HG02943 (cell line): ENCODE data around the gene RGS9.
"Not testable (repeated sequence)": the region's sequence is repeated elsewhere in the genome, so short reads cannot be mapped to it uniquely, and the experiment has no call there.

ENCODE experiments used
- ATAC-seq: cut with Tn5 transposase; IDR thresholded peaks from one replicate; pipeline ENCODE4 v1.9.1; 2021; ENCODE audit warnings: mild to moderate bottlenecking, low read depth, moderate library complexity; ENCODE audit not compliant: unreplicated experiment

Gene RGS9

DNA sequence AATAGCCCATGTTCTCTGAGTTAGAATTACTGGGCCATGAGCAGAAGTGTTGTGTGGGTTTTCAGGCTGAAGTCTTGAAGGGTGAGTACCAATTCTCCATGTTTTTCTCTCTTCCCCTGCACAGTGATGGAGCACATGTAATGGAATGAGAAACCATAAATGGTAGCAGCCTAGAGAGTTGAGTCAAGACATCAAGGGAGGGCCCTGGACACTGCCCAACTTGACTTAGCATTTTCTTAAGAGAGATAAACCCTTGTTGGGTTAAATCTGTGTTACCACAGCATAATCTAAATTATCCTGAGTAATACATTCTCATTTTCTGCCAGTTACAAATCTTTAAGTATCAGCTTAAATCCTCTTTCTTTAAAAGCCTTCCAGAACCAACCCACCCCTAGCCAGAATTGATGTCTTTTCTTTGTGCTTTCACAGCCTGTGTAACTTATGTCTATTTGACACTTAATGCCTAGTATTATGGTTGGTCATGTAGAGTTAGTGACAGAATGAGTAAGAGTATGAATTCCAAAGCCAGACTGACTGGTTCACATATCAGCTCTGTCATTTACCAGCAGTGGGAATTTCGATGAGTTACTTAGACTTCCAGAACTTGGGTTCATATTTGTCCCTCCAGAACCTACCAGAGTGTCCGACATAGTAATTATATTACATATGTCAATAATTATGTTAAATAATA lies 27.0 kb upstream of the RGS9 start:
- ATAC-seq, result no peak

DNA sequence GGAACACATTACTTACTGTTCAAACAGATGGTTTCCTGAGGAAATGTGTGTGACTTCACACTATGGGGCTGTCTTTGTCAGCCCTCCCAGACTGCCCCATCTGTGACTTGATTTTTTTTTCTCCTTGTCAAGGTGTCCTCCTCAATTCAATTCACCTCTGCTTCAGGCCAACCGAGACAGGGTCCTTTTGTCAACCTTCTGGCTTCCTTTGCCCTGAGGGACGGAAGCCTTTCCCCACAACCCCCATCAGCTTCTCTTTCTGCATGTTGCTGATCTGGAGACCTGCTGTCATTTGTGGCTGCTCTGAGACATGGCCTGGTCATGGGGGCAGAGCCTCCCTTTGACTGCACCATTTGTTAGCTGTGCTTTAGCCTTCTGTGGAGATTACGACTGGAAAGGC lies 21.3 kb upstream of the RGS9 start:
- ATAC-seq, result no peak

DNA sequence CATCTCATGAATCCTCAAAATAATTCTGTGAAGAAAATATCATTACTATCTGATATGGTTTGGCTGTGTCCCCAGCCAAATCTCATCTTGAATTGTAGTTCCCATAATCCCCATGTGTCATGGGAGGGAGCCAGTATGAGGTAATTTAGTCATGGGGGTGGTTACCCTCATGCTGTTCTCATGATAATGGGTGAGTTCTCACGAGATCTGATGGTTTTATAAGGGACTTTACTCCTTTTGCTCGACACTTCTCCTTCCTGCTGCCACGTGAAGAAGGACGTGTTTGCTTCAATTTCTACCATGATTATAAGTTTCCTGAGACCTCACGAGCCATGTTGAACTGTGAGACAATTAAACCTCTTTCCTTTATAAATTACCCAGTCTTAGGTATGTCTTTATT lies 20.7 kb upstream of the RGS9 start:
- ATAC-seq, result not testable (repeated sequence)

DNA sequence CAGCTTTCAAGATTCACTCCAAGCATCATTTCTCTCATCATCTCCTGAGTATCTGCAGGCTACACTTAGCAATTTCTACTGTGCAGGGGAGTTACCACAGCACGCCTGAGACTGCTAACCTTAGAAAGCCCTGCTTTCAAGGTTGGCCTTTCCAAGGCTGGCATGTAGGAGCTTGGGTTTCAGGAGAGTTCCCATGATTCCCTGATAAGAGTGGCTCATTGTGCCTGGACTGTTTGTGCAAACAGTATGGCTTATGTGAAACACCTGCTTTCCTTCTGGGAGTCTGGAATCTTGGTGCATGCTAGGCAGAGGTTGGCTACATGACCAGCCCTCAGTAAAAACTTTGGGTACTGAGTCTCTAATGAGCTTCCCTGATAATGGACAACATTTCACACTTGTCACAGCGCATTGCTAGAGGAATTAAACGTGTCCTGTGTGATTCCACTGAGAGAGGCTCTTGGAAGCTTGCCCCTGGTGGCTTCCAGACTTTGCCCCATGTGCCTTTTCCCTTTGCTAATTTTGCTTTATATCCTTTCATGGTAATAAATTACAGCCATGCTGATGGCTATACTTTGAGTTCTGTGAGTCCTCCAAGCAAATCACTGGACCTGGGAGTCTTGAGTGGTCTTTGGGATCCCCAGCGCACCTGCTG lies 19.7 kb upstream of the RGS9 start:
- no peak for ATAC-seq

DNA sequence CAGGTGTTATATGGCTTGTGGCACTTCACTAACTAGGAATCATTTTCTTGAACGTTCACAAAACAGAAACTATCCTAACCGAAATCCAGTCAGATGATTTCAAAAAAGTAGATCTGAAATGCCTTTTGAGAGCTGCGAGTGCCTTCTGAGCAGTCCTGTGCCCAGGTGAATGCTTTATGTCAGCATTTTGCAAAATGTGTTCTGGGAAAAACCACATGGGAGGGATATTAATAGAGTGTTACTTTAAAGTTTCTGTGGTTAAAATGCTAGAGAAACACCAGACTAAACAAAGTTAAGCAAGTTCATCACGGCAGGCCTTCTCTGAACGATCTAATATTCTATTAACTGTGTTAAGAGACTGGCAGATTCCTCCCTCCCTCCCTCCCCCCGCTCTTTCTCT lies 15.8 kb upstream of the RGS9 start:
- no peak for ATAC-seq

DNA sequence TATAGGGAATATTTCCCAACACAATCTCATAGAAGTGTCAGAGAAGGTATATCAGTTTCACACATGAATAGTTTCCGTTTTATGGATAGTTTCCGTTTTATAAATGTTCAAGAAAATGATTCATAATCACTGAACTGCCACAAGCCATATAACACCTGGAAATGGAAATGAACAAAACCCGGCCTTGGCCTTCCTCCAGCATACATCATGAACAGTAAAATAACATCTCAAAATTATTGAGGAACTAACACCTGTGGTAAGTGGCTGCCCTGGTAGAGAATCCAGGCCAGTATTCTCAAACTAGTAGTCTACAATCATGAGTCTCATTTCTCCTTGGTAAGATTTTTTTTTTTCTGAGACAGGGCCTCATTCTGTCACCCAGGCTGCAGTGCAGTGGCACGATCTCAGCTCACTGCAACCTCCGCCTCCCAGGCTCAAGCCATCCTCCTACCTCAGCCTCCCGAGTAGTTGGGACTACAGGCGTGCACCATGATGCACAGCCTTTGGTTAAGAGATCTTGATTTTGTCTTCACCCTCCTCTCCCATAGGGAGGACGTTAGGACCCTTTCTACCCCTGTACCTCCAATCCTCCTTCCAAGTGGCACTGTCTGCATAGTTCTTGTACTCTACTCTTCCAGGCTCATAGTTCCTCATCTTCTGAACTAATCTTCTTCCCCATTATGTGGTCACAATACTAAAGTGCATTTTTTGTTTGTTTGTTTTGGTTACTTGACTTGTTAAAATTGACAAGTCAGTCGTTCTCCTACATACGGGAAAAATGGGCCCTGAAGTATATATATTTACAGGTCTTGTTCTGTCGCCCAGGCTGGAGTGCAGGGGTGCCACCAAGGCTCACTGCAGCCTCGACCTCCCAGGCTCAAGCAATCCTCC lies 15.0 kb upstream of the RGS9 start:
- ATAC-seq, result no peak

DNA sequence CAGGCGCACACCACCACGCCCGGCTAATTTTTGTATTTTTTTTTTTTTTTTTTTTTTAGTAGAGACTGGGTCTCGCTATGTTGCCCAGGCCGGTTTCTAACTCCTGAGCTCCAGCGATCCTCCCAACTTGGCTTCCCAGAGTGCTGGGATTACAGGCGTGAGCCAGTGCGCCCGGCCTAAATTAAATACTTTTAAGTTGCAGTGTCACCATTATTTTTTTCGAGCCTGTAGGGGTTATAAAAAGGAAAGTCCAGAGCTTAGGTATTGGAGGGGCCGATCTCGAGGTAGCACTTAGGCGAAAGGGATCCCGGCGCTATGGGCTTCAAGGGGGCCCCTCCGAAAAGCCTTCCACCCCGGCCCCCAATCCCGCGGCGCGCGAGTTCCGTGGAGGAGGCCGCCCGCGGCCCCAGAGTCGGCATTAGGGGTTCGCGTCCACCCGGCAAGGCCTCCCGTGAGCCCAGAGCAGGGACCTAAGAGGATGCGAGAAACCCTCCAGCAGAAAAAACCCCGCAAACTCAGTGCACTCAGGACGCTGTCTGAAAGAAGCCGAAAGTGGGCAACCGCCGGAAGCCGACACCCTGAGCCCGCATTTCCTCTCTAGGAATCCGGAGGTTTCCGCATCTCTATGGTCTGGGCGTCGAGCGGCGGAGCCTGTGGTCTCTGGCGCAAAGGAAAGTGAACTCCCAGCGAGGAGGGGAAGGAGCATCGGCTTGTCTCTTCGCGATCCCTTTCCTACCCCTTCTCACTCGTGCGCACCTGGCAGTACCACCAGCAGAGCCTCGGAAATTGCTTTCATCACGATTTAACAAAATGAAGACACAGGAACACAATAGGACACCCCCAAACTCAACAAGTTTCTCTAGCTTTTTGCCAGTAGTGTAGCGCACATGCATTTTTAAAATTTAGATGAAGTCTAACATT lies 14.1 kb upstream of the RGS9 start:
- ATAC-seq, result peak; percentile 62

DNA sequence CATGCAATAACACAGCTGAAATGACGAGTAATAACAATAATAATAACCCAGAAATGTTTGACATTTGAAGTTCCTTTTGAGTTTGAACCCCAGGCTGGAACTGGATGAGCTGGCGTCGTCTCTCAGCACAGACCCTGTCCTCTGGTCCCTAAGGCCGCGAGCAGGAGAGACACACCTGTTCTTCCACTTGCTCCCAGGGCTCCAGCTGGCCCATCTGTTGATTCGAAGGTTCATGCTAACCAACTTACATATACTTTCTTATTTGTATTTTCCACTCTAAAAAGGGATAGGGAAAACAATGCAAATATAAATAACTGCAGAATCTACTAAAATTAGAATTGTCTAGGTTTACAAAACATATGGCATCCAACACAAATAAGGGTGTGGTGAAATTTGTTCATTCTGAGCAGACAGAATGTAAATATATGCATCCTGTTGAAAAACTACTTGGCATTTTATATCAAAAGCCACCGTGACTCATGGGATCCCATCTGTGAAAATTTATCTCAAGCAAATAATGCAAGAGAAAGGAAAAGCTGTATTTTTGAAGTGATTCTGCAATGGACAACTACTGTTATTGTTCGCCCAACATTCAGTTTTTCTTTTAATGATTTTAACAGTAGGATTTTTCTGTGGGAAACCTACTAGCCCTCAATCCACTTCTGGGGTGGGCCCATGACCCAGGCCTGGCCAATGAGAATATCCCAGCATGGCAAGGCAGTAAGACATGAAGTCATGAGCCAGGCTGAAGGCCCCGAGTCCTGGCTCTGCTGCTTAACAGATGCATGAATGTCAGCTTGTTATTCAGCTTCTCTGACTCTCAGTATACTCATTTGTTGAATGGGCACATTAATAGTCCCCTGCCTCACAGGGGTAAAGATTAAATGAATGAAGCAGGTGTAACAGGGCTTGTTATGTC lies 13.2 kb upstream of the RGS9 start:
- ATAC-seq, result no peak

DNA sequence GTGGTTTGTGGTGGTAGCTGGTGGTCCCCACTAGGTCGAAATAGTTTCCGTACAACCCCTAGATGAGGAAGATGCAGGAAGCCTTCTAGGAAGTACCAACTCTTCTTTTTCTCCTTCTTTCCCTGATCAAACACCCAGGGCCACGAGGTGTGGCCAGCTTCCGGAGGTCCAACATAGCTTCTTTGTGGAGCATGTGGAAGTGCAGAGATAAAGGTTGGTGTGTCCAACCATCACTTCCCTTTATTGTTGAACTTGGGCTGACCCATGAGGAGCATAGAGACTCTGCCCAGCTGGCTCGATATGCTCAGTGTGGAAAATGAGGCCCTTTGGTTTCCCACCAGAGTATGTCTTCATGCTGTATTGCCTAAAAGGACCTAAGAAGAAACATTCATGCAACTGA lies 6.3 kb upstream of the RGS9 start:
- ATAC-seq, result no peak

DNA sequence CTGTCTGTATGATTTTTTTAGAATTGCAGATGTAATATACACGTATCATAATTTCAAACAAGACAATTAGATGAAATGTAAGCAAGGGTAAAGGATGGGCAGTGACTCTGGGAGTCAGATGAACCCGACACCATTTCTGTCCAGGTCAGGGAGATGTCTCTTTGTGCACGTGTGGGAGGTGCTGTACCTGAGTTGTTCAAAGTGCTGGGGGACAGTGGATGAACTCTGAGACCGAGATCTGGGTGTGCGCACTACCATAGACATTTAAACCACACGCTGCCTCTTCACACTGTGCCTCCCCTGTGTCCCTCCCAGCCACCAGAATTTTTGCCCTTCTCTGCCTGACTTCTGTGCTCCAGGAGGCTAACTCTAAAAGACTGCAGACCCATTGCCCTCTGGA lies 5.9 kb upstream of the RGS9 start:
- ATAC-seq, result no peak

DNA sequence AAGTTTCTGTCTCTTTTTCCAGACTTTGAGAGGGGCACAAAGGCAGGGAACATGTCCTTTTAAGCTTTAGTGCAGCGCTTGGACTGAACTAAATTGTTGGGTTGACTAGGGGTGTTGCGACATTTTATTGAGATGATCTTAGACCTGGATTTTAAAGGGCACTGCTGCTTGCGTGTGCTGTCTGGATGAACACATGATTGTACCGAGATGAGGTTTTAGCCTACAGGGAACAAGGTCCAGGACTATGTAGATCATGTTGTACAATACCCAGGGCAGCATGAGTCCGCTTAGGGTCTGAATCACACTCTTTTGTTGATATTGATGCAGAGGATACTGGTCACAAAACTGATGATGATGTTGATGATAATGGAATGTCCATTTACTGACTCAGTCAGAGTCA lies 5.2 kb upstream of the RGS9 start:
- ATAC-seq, result no peak

DNA sequence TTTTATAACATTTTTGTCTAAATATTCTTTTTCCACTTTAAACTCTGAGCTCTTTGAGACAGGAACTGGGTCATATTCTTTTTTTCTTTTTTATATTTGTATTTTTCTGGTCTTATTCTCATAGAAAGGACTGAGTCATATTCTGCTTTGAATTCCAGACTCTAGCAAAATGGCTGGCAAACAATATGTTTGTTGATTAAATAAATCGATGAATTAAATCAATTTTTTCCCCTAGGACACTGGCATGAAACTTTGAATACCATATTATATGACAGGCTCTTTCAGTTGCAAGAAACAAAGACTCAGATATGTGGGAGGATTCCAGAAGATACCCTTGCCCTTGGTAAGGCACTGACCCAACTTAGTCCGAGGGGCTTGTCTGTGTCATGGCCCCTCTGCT lies 3.1 kb upstream of the RGS9 start:
- ATAC-seq, result no peak

DNA sequence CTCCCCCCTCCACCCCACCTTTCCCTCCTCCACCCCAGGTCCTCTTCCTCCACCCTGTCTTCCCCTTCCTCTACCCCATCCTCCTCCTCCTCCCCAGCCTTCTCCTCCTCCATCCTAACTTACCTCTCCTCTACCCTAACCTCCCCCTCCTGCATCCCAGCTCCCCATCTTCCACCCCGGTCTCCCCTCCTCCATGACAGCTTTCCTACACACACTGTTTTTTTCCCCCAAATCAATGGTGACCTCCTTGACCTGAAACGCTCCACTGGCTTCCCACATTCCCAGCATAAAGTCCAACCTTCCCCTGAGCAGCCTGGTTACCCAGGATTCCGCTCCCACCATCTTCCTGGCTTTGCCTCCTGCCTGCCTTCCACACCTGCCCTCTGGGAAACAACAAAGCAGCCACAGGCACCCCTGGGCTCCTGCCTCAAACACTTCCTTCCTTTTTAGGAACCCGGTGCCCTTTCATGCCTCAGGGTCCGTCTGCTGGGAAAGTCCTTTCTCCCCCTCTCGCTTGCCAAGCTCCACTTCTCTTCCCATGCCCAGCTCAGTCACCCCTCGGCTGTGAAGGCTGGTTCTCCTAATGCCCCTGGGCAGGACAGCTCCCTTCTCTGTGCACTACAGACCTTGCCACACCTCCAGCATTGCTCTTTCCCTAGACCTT lies 2.1 kb downstream of the RGS9 start:
- no peak for ATAC-seq

DNA sequence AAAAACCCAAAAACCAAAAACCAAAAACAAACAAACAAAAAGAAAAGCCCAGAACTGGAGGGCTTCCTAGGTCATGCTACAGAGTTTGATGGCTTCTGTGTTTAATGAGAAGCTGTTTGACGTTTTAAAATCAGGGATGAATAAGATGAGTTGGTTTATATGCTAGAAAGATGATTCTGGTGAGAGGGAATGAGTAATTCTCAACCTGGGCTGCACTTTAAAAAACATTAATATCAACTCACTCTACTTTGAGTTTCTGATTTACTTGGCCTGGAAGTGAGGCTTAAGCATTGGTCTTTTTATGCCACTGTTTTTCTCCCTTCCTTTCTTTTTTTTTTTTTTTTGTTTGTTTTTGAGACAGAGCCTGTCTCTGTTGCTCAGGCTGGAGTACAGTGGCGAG lies 5.1 kb downstream of the RGS9 start:
- no peak for ATAC-seq

DNA sequence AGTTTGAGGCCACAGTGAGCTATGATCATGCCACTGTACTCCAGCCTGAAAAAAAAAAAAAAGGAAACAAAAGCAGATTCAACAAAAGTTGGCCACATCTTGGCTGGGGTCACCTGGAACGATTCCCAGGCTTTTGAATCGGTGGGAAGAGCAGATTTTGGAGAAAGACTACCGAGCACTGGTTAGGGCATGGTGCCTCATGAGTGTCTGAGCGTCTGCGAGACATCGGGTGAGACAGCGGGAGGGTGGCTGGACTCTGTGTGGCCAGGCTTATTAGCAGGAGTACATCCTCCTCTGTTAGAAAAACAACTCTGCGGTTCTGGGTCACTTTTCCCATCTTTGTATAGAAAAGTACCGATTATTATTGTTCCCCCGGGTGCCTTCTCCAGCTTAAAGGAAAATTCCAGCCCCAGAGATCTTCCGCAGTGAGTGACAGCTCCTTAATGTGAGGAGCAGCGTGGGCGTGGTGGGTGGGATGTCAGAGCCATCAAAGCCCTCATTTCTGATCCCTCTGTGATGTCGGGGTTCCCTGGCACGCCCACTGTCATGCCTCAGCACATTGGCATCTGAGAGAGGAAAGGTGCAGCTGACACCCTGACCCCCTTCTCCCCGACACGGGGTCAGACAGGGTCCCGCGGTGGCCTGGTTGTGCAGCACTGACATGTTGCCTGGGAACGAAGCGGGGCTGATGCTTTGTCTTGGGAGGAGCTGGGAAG lies 6.9 kb downstream of the RGS9 start:
- ATAC-seq, result no peak

DNA sequence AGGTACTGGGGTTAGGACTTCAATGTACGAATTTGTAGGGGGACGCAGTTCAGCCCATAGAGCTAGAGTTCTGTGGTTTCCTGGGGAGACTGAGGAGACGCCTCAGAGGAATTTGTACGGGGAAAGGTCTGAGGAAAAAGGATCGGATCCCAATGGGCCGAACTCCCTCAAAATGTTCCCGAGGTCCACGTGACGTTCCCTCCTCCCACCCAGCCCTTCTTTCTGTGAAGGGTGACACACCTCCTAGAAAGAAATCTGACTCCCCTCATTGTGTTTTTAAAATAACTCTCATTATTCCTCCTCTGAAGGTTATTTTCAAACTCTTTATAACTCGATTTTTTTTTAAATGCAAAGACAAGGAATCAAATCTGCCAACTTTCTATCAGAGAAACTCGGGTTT lies 8.6 kb downstream of the RGS9 start:
- no peak for ATAC-seq

DNA sequence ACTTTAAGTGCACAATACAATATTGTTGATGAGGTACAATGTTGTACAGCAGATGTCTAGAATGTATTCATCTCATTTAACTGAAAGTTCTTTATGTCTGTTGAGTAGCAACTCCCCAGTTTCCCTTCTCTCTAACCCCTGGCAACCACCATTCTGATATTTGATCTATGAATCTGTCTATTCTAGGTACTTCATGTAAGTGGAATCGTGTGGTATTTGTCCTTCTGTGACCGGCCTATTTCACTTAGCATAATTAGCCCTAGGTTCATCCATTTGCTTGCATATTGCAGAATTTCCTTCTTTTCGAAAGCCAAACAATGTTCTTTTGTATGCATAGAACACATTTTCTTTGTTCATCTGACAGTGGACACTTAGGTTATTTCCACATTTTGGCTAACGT lies 10.8 kb downstream of the RGS9 start:
- no peak for ATAC-seq
